ENCODE results near the gene POLR1H.

POLR1H gene

GRCh38 chr6:30077218-30077617, 16.2 kb downstream of the POLR1H start:
- no peak for DNase-seq (ENCODE audit: insufficient read length, low spot score)
- no peak for FAIRE-seq
- no peak for TF ChIP-seq CTCF (IDR thresholded peaks at IDR 0.05; ENCODE audit: insufficient read depth, missing control alignments)

GRCh38 chr6:30087876-30088275, 26.8 kb downstream of the POLR1H start:
- TF ChIP-seq CTCF (IDR thresholded peaks at IDR 0.05; ENCODE audit: insufficient read depth, missing control alignments), result no peak
- FAIRE-seq, result no peak

GRCh38 chr6:30091577-30092381, 30.7 kb downstream of the POLR1H start:
- FAIRE-seq, result no peak
- TF ChIP-seq CTCF (IDR thresholded peaks at IDR 0.05; ENCODE audit: insufficient read depth, missing control alignments), result no peak
- no peak for DNase-seq (ENCODE audit: insufficient read length, low spot score)

More at GRCh38 chr6:30087876-30088275, 26.8 kb downstream of the POLR1H start:
- DNase-seq (ENCODE audit: insufficient read length, low spot score), result no peak

- no peak for TF ChIP-seq CTCF (IDR thresholded peaks at IDR 0.05; ENCODE audit: insufficient read depth, missing control alignments)
- FAIRE-seq (no peak), DNase-seq (ENCODE audit: insufficient read length, low spot score) (no peak)
Observed at GRCh38 chr6:30092852-30093543, 31.9 kb downstream of the POLR1H start.

GRCh38 chr6:30093951-30094661, 33.0 kb downstream of the POLR1H start:
- TF ChIP-seq CTCF (IDR thresholded peaks at IDR 0.05; ENCODE audit: insufficient read depth, missing control alignments), result no peak
- DNase-seq (ENCODE audit: insufficient read length, low spot score) (no peak), FAIRE-seq (no peak)

- FAIRE-seq (no peak), DNase-seq (ENCODE audit: insufficient read length, low spot score) (no peak)
- no peak for TF ChIP-seq CTCF (IDR thresholded peaks at IDR 0.05; ENCODE audit: insufficient read depth, missing control alignments)
Observed at GRCh38 chr6:30096829-30097228, 35.8 kb downstream of the POLR1H start.

All from D721Med (cell line).